Measurements from ENCODE around the gene DGKD.

The DGKD gene

GRCh38 chr2:233464056-233464455 is 109.8 kb downstream of the DGKD start:
- H3K4me3 ChIP-seq (ENCODE audit: low read depth, low read length), result no peak overlapping the region
- no peak for DNase-seq (ENCODE audit: low read depth)

GRCh38 chr2:233464531-233465240 is 110.4 kb downstream of the DGKD start:
- H3K4me3 ChIP-seq (ENCODE audit: low read depth, low read length), result no peak overlapping the region
- no peak for DNase-seq (ENCODE audit: low read depth)

GRCh38 chr2:233466991-233467603 is 112.8 kb downstream of the DGKD start:
- no peak overlapping the region for H3K4me3 ChIP-seq (ENCODE audit: low read depth, low read length)
- no peak for DNase-seq (ENCODE audit: low read depth)

- no peak overlapping the region for H3K4me3 ChIP-seq (ENCODE audit: low read depth, low read length)
- no peak for DNase-seq (ENCODE audit: low read depth)
Observed at GRCh38 chr2:233468047-233468740, 113.9 kb downstream of the DGKD start.

- no peak for DNase-seq (ENCODE audit: low read depth)
- no peak overlapping the region for H3K4me3 ChIP-seq (ENCODE audit: low read depth, low read length)
Observed at GRCh38 chr2:233468741-233469110, 114.4 kb downstream of the DGKD start.

- no peak overlapping the region for H3K4me3 ChIP-seq (ENCODE audit: low read depth, low read length)
- DNase-seq (ENCODE audit: low read depth), result no peak
Observed at GRCh38 chr2:233469261-233470010, 115.1 kb downstream of the DGKD start.

- no peak overlapping the region for H3K4me3 ChIP-seq (ENCODE audit: low read depth, low read length)
- no peak for DNase-seq (ENCODE audit: low read depth)
Observed at GRCh38 chr2:233470011-233470687, 115.9 kb downstream of the DGKD start.

GRCh38 chr2:233470839-233471238 is 116.5 kb downstream of the DGKD start:
- no peak overlapping the region for H3K4me3 ChIP-seq (ENCODE audit: low read depth, low read length)
- no peak for DNase-seq (ENCODE audit: low read depth)

- DNase-seq (ENCODE audit: low read depth), result no peak
- H3K4me3 ChIP-seq (ENCODE audit: low read depth, low read length), result no peak overlapping the region
Observed at GRCh38 chr2:233471291-233472035, 117.2 kb downstream of the DGKD start.

- DNase-seq (ENCODE audit: low read depth), result no peak
- H3K4me3 ChIP-seq (ENCODE audit: low read depth, low read length), result no peak overlapping the region
Observed at GRCh38 chr2:233473386-233473791, 119.1 kb downstream of the DGKD start.

- DNase-seq (ENCODE audit: low read depth), result no peak
- no peak overlapping the region for H3K4me3 ChIP-seq (ENCODE audit: low read depth, low read length)
Observed at GRCh38 chr2:233473878-233474277, 119.6 kb downstream of the DGKD start.

- DNase-seq (ENCODE audit: low read depth), result no peak
- no peak overlapping the region for H3K4me3 ChIP-seq (ENCODE audit: low read depth, low read length)
Observed at GRCh38 chr2:233474308-233475160, 120.2 kb downstream of the DGKD start.

- no peak overlapping the region for H3K4me3 ChIP-seq (ENCODE audit: low read depth, low read length)
- no peak for DNase-seq (ENCODE audit: low read depth)
Observed at GRCh38 chr2:233476063-233476410, 121.7 kb downstream of the DGKD start.

- DNase-seq (ENCODE audit: low read depth), result no peak
- H3K4me3 ChIP-seq (ENCODE audit: low read depth, low read length), result no peak overlapping the region
Observed at GRCh38 chr2:233476651-233477547, 122.6 kb downstream of the DGKD start.

GRCh38 chr2:233477548-233478433 is 123.5 kb downstream of the DGKD start:
- H3K4me3 ChIP-seq (ENCODE audit: low read depth, low read length), result no peak overlapping the region

More at GRCh38 chr2:233477548-233478433, 123.5 kb downstream of the DGKD start:
- no peak for DNase-seq (ENCODE audit: low read depth)

Data from skeletal muscle cell (primary cell).